Stomach (tissue), 9 donors: Measurements from ENCODE around the gene PRPS2. TPM values are rescaled to one million over a fixed set of nuclear protein-coding genes. Genes with fewer than 3 reads are reported as not detected.

Experiments used
- DNase-seq, 2 donors: peaks; one replicate each; pipeline versions ENCODE4 v3.0.0 to v3.0.0-alpha.2; 2013 to 2019
- H3K27ac ChIP-seq, 5 donors: fragments of 200-600 bp in 4 of 5; sonication (generic) in 4 of 5; one replicate each; pipeline ENCODE4 v1.5.1; 2013 to 2019; ENCODE audit warnings: mild to moderate bottlenecking in 1 of 5, moderate library complexity in 1 of 5
- H3K27me3 ChIP-seq, 3 donors: fragments of 200-600 bp; sonication (generic); one replicate each; pipeline ENCODE4 v1.5.1; 2017 to 2019; ENCODE audit warnings: mixed run types in 1 of 3
- H3K36me3 ChIP-seq, 4 donors: fragments of 200-600 bp; sonication (generic); 1 replicate in 3 of 4; 2 replicates in 1 of 4; pipeline ENCODE4 v1.5.1; 2016 to 2019
- H3K4me1 ChIP-seq, 4 donors: fragments of 200-600 bp; sonication (generic); one replicate each; pipeline ENCODE4 v1.5.1; 2016 to 2019
- H3K4me3 ChIP-seq, 4 donors: fragments of 200-600 bp; sonication (generic) in 3 of 4; one replicate each; pipeline ENCODE4 v1.5.1; 2016 to 2019; ENCODE audit warnings: mild to moderate bottlenecking in 1 of 4
- H3K9me3 ChIP-seq, 4 donors: fragments of 200-600 bp; sonication (generic); one replicate each; pipeline ENCODE4 v1.5.1; 2016 to 2019
- EP300 ChIP-seq: sonication (generic); formaldehyde crosslinking; IDR thresholded peaks from one replicate; pipeline ENCODE4 v1.6.1; 2017; ENCODE audit warnings: antibody characterized with exemption
- POLR2A ChIP-seq, 4 donors: fragments of 450-650 bp; IDR thresholded peaks; one replicate each; pipeline ENCODE4 v1.6.1; 2016; ENCODE audit warnings: antibody characterized with exemption in 4 of 4, control low read depth in 2 of 4, mild to moderate bottlenecking in 1 of 4, moderate library complexity in 1 of 4
- POLR2AphosphoS5 ChIP-seq, 3 donors: sonication (generic); formaldehyde crosslinking; IDR thresholded peaks; one replicate each; pipeline ENCODE4 v1.6.1; 2016; ENCODE audit warnings: antibody characterized with exemption in 3 of 3
- WGBS, 5 donors: extraction: QIAGEN DNeasy Blood & Tissue Kit in 3 of 5; methylation state at CpG; one replicate each; pipeline versions ENCODE4 v1.1.5 to v1.1.7; 2013 to 2018; 5-methylcytosine and 5-hydroxymethylcytosine counted together
- intact Hi-C: fragments of 100-400 bp; cut with DNase I; formaldehyde crosslinking; loops from one replicate; pipeline ENCODE4 v1.15.1; 2023; ENCODE audit warnings: low total_unique reads
- polyA plus RNA-seq, 3 donors: library from polyadenylated mRNA; stranded (reverse); fragments of 200-250 nt; gene quantifications; one replicate each; pipeline ENCODE4 v1.2.3, GENCODE V29; 2013
- total RNA-seq, 5 donors: library from RNA; depleted of rRNA; stranded (reverse); fragments of >200 nt; gene quantifications; one replicate each; pipeline versions ENCODE4 v1.1.0 to v1.2.3, GENCODE V29; 2014 to 2016
- TF ChIP-seq, protein P1 (sequence below), 7 experiments: fragments of 450-650 bp in 4 of 7; fragments of 200-600 bp in 3 of 7; sonication (generic) in 3 of 7; IDR thresholded peaks; one replicate each; pipeline ENCODE4 v1.5.1; 2016 to 2019; ENCODE audit warnings: antibody characterized with exemption in 7 of 7, control low read depth in 2 of 7, mild to moderate bottlenecking in 1 of 7
- donor health status: healthy with polysubstance abuse.
- donor health status: Bipolar disorder and iron deficiency.
- donor health status: healthy.

Gene PRPS2
- total and polyA plus RNA-seq, 8 donors, result 4.6 to 94.2 (median 40.5) TPM

DNA sequence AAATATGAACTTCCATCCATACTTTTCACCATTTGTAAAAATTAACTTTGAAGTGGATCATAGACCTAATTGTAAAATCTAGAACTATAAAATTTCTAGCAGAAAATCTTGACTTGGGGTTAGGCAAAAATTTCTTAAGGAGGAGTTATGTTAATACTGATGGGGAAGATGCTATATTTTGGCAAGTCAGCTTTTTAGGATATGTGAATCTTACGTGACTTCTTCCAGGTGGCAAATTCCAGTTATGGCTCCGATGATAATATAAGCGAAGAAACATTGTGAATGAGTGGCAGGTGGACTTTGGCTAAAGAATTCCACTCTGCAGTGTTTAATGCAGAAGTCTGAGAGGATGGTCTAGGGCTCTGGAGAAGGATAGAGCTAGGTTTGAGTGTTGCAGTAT is 1.5 kb downstream of the PRPS2 start:
- Histone ChIP-seq H3K27me3 (no peaks in the 10 kb centered on the region), H3K4me3 (peak overlapping the region in 1 of 4 donors; percentile 74), H3K27ac (peak overlapping the region in 1 of 5 donors; percentile 81), H3K36me3 (no peaks in the 10 kb centered on the region), H3K9me3 (peaks cover 0 to 19% (median 7%) of the 10 kb centered on the region in 4 donors), H3K4me1 (peaks cover 0 to 10% (median 2%) of the 10 kb centered on the region in 4 donors)
- WGBS, 5 donors, result 62 to 81% (median 74%) methylated on average over 2 to 3 of the region's 3 CpGs
- TF ChIP-seq EP300 (no peak), POLR2A (IDR thresholded peaks at IDR 0.05) (no peak), POLR2AphosphoS5 (IDR thresholded peaks at IDR 0.05) (no peak)
- TF ChIP-seq, protein P1, sequence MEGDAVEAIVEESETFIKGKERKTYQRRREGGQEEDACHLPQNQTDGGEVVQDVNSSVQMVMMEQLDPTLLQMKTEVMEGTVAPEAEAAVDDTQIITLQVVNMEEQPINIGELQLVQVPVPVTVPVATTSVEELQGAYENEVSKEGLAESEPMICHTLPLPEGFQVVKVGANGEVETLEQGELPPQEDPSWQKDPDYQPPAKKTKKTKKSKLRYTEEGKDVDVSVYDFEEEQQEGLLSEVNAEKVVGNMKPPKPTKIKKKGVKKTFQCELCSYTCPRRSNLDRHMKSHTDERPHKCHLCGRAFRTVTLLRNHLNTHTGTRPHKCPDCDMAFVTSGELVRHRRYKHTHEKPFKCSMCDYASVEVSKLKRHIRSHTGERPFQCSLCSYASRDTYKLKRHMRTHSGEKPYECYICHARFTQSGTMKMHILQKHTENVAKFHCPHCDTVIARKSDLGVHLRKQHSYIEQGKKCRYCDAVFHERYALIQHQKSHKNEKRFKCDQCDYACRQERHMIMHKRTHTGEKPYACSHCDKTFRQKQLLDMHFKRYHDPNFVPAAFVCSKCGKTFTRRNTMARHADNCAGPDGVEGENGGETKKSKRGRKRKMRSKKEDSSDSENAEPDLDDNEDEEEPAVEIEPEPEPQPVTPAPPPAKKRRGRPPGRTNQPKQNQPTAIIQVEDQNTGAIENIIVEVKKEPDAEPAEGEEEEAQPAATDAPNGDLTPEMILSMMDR (IDR thresholded peaks at IDR 0.05), result no peak
- intact Hi-C loops, result no loop called here
- no peak for DNase-seq

DNA sequence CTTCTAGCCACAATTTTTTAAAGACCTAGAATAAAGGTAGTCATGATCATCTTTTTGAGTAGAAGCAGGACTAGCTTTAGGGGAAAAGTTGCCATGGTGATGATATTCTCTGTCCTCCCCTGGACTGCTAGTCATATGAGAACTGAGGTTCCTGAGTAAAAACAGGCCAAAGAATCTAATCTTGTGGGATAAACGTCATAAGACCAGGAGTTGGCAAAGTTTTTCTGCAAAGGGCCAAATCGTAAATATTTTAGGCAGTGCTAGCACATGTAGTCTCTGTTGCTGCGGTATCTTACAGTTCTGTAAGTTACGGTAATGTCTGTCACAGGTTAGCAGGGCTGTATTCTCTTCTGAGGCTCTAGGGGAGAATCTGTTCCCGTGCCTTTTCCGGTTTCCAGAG is 3.4 kb downstream of the PRPS2 start:
- TF ChIP-seq POLR2A (IDR thresholded peaks at IDR 0.05) (no peak), POLR2AphosphoS5 (IDR thresholded peaks at IDR 0.05) (no peak), EP300 (no peak)
- TF ChIP-seq, protein P1 (IDR thresholded peaks at IDR 0.05), result no peak
- Histone ChIP-seq H3K4me1 (peaks cover 0 to 10% (median 2%) of the 10 kb centered on the region in 4 donors), H3K9me3 (peaks cover 0 to 14% (median 7%) of the 10 kb centered on the region in 4 donors), H3K36me3 (peaks cover 0 to 9% (median 5%) of the 10 kb centered on the region in 4 donors), H3K27me3 (no peaks in the 10 kb centered on the region), H3K27ac (peak overlapping the region in 1 of 5 donors; percentile 81), H3K4me3 (no peak overlapping the region)
- intact Hi-C loops, result no loop called here
- 71 to 89% (median 86%) methylated on average over 6 of the region's 6 CpGs for WGBS, 5 donors
- no peak for DNase-seq

DNA sequence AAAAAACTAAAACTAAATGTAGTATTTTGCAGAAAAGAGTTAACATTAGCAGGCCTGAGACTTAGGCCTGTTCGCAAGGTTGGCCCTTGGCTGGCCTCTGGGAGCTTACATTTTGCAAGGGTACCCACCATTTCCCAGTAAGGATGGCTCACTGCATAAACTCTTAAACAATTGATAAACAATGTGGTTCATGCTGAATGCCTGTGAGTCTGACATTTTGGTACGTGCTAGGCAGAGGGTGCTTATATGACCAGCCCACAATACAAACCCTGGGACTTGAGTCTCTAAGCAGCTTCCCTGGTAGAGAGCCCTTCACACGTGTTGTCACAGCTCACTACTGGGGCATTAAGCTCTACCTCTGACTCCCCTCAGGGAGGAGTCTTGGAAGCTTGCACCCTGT is 7.4 kb downstream of the PRPS2 start:
- intact Hi-C loops, result no loop called here
- Histone ChIP-seq H3K27me3 (no peaks in the 10 kb centered on the region), H3K9me3 (peaks cover 0 to 13% (median 3%) of the 10 kb centered on the region in 4 donors), H3K36me3 (peaks cover 0 to 28% (median 18%) of the 10 kb centered on the region in 4 donors), H3K4me1 (no peaks in the 10 kb centered on the region), H3K4me3 (no peak overlapping the region), H3K27ac (no peak overlapping the region)
- no peak for TF ChIP-seq EP300
- TF ChIP-seq, protein P1 (IDR thresholded peaks at IDR 0.05), result no peak
- no peak for TF ChIP-seq POLR2AphosphoS5 (IDR thresholded peaks at IDR 0.05)
- TF ChIP-seq POLR2A (IDR thresholded peaks at IDR 0.05), result no peak
- 74 to 90% (median 82%) methylated on average over 2 to 3 of the region's 3 CpGs for WGBS, 5 donors
- no peak for DNase-seq

DNA sequence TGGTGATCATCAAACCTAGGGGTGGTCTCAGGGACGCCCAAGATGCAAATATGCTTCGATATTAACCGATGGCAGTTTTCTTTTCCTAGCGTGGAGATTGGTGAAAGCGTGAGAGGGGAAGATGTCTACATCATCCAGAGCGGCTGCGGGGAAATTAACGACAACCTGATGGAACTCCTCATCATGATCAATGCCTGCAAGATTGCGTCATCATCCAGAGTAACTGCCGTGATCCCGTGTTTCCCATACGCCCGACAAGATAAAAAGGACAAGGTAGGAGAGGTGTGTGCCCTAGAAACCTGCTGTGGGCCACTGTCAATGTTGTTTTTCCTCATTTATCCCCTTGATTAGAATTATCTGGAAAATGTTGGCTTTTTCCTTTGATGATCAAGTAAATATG is 7.9 kb downstream of the PRPS2 start:
- 84 to 92% (median 87%) methylated on average over 13 of the region's 13 CpGs for WGBS, 5 donors
- H3K4me3 ChIP-seq, result no peak overlapping the region
- no peaks in the 10 kb centered on the region for H3K4me1 ChIP-seq
- intact Hi-C loops, result no loop called here
- H3K36me3 ChIP-seq, result peaks cover 0 to 33% (median 22%) of the 10 kb centered on the region in 4 donors
- H3K9me3 ChIP-seq, result peaks cover 0 to 11% (median under 1%) of the 10 kb centered on the region in 4 donors
- H3K27me3 ChIP-seq, result no peaks in the 10 kb centered on the region
- DNase-seq, result no peak
- no peak overlapping the region for H3K27ac ChIP-seq
- TF ChIP-seq POLR2AphosphoS5 (IDR thresholded peaks at IDR 0.05) (no peak), POLR2A (IDR thresholded peaks at IDR 0.05) (no peak), EP300 (no peak)
- TF ChIP-seq, protein P1 (IDR thresholded peaks at IDR 0.05), result no peak
